HUES64 (cell line): ENCODE measurements around the gene CHURC1.
A peak's percentile ranks its signal among the peaks of the same experiment; 100 is the strongest.

ENCODE experiments used
- H3K27ac ChIP-seq: 2 replicates; pipeline ENCODE4 v1.7.0; 2013; ENCODE audit warnings: low read depth, low read length, inconsistent platforms
- H3K27me3 ChIP-seq: 2 replicates; pipeline ENCODE4 v1.6.1; 2013; ENCODE audit warnings: mild to moderate bottlenecking, low read length; ENCODE audit not compliant: insufficient read depth
- H3K36me3 ChIP-seq: 2 replicates; pipeline ENCODE4 v1.6.1; 2013; ENCODE audit warnings: mild to moderate bottlenecking, low read length; ENCODE audit not compliant: insufficient read depth
- H3K4me1 ChIP-seq: 2 replicates; pipeline ENCODE4 v1.6.1; 2013; ENCODE audit warnings: mild to moderate bottlenecking, low read length, moderate library complexity; ENCODE audit not compliant: insufficient read depth
- H3K4me3 ChIP-seq: 2 replicates; pipeline ENCODE4 v1.5.1; 2013; ENCODE audit warnings: mild to moderate bottlenecking, low read length, moderate library complexity
- H3K9ac ChIP-seq: 2 replicates; pipeline ENCODE4 v1.6.1; 2013; ENCODE audit warnings: mild to moderate bottlenecking, low read depth, low read length
- H3K9me3 ChIP-seq: 2 replicates; pipeline ENCODE4 v1.6.1; 2013; ENCODE audit warnings: low read depth, low read length; ENCODE audit not compliant: insufficient read depth
- WGBS: fragments of 150-250, 120-280 bp; methylation state at CpG from one replicate; pipeline ENCODE4 v1.1.7; 2013; ENCODE audit warnings: missing lambda C conversion rate; 5-methylcytosine and 5-hydroxymethylcytosine counted together

The CHURC1 gene

DNA sequence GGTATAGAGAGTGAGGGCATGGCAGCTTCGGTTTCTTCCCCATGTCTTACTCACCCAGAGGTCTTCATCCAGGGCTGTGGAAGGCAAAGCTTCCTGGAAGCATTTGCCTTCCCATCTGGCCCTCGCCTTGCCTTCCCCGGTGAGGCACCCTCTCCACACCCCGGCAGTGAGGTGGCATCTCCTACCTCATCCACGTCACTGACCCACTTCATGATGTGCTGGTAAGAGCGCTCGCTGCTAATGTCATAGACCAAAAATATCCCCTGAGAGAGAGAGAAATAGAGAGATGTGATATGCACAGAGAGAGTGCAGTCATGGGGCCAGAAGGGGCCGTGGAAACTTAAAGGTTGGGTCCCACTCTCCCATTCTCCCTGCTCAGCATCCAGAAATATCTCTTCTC lies 36.6 kb downstream of the CHURC1 start:
- Histone ChIP-seq H3K9me3 (no peaks in the 10 kb centered on the region), H3K4me3 (no peak overlapping the region), H3K27ac (no peak overlapping the region), H3K4me1 (peaks cover 15% of the 10 kb centered on the region; the same call in 1 of the 2 replicates), H3K36me3 (peaks cover 54% of the 10 kb centered on the region), H3K9ac (no peak overlapping the region), H3K27me3 (no peaks in the 10 kb centered on the region)
- 91% methylated on average over 8 of the region's 8 CpGs for WGBS

DNA sequence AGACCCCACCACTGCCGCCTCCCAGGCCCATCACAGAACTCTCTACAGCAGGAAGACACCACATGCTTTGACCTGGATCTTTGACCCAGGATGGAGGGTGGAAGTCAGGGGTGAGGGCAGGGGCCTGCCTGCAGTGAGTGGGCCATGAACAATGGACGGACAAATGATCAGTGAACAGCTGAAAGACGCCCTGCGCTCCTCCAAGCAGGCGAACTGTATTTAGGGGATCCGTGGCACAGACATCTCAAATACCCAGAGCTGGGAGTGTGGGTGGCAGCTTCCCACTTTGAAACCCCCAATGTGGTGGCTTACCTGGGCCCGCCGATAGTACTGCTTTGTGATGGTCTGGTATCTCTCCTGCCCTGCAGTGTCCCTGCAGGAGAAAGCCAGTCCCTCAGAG lies 37.0 kb downstream of the CHURC1 start:
- Histone ChIP-seq H3K27me3 (no peaks in the 10 kb centered on the region), H3K27ac (no peak overlapping the region), H3K4me1 (peaks cover 19% of the 10 kb centered on the region; the same call in 1 of the 2 replicates), H3K36me3 (peaks cover 54% of the 10 kb centered on the region), H3K9ac (no peak overlapping the region), H3K9me3 (no peaks in the 10 kb centered on the region), H3K4me3 (no peak overlapping the region)
- WGBS: 97% methylated on average over 8 of the region's 8 CpGs

DNA sequence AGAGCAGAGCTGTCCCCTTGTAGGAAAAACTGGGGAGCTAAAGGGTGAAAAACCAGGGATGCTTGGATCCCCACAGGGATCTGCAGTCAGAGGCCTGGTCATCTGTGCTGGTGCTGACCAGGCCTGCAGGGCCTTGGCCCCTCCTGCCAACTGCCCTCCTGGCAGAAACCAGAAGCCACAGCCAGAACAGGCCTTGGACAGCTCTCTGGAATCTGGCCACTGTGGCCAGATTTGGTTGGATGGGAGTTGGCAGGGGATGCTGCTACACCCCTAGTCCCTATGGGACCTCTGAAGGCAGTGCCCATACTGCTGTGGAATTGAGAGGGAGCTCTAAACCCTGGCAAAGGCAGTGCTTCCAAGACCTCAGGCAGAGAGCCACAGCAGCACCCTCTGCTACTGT lies 37.5 kb downstream of the CHURC1 start:
- peaks cover 52% of the 10 kb centered on the region for H3K36me3 ChIP-seq
- H3K4me3 ChIP-seq: no peak overlapping the region
- peaks cover 23% of the 10 kb centered on the region for H3K4me1 ChIP-seq
- H3K9ac ChIP-seq: no peak overlapping the region
- H3K27me3 ChIP-seq: no peaks in the 10 kb centered on the region
- no peaks in the 10 kb centered on the region for H3K9me3 ChIP-seq
- H3K27ac ChIP-seq: no peak overlapping the region

DNA sequence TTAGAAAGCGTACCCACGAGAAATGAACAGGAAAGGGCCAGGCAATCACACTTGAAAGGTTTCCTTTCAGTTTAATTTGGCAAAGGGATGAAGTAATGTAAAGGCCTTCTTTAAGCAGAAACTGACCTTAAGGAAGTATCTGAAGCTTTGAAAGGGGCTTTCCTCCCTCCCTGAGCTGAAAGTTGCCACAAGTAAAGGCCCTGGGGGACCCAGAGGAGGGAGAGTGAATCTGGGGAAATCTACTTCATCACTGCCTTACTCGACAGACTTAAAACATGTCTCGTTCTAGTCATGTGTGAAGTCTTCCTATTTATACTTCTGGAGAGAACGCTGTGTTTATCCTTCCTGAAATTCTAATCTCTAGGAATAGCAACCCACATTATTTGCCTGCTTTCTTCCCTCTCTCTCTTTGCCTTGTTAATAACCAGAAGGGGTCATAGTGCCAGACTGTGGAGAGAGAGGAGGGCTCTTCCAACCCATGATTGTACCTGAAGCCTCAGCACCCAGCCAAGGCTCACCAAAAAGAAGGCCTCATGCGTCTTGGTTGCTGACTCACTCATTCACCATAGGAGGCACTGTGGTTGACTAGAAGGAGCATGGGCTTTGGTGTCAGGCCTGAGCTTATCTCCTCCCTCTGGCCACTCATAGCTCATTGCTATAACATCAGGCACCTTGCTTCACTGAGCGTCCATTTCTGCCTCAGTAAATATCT lies 38.5 kb downstream of the CHURC1 start:
- Histone ChIP-seq H3K9me3 (no peaks in the 10 kb centered on the region), H3K4me3 (no peak overlapping the region), H3K27ac (no peak overlapping the region), H3K36me3 (peaks cover 41% of the 10 kb centered on the region), H3K9ac (no peak overlapping the region), H3K4me1 (peaks cover 33% of the 10 kb centered on the region), H3K27me3 (no peaks in the 10 kb centered on the region)
- 84% methylated on average over 7 of the region's 7 CpGs for WGBS

DNA sequence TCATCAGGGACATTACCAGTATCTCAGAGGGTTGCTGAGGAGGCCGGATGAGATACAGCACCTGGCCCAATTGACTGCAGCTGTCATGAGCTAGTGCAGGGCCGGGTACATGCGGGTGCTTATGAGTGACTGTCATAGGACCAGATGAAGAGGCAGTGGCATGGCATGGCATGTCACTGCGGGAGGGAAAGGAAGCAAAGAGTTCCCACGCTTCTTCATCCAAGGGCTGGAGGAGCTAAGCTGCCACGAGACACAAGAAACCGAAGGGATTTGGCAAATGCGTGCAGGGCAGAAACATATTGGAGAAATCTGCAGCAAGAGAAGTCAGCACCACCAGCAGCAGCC lies 39.0 kb downstream of the CHURC1 start:
- no peaks in the 10 kb centered on the region for H3K9me3 ChIP-seq
- H3K4me1 ChIP-seq: peaks cover 33% of the 10 kb centered on the region
- peaks cover 36% of the 10 kb centered on the region for H3K36me3 ChIP-seq
- H3K9ac ChIP-seq: no peak overlapping the region
- H3K27me3 ChIP-seq: no peaks in the 10 kb centered on the region
- H3K27ac ChIP-seq: no peak overlapping the region
- H3K4me3 ChIP-seq: no peak overlapping the region
- WGBS: 92% methylated on average over 8 of the region's 8 CpGs

DNA sequence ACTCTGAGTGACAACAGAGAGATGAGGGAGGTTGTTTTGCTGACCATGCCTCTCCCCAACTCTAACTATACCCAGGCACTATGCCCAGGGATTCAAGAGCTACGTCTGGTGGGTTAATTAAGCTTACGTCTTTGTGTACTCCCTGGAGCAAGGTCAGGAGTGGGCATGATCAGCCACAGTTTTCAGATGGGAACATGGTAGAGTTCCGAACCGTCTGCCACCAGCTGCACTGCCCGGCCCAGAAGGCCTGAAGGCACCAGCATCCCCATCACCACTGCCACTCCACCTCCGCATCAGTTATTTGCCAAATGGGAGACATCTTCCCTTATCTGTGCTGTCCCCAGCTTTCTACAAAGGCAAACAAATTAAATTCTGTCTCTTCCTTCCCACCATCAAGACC lies 39.4 kb downstream of the CHURC1 start:
- Histone ChIP-seq H3K27me3 (no peaks in the 10 kb centered on the region), H3K9me3 (no peaks in the 10 kb centered on the region), H3K4me1 (peaks cover 33% of the 10 kb centered on the region), H3K27ac (no peak overlapping the region), H3K9ac (no peak overlapping the region), H3K36me3 (peaks cover 34% of the 10 kb centered on the region), H3K4me3 (no peak overlapping the region)
- WGBS: 97% methylated on average over 6 of the region's 6 CpGs

DNA sequence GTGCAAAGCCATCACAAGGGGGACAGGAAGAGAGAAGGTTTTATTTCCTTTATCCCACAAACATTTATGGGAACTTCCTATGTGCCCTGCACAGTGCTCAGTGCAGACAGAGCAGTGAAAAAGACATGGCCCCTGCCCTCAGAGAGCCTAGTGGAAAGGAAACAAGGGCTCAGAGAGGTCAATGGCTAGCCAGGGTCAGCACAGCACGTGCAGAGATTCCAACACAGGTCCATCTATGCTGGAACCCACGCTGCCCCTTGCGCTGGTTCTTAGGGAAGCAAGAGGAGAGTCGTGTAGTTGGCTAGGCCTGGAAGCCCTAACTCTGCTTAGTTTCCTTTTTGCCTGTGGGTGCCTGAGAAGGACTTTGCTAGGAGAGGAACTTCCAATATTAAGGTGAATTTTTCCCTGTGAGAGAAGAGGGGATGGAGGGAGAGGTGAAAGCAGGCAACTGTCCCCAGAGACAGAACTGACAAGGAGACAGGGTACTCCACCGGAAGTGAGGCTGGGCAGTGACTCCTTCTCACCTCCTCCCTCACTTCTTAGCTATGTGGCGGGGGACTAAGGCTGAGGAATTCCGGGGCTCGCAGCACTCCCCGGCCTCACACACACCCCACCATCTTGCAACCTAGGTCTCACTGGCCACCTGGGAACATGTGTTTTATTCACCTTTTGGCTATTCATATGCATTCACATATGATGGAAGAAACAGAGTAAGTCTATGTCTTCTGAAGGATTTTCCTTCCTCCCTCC lies 40.4 kb downstream of the CHURC1 start:
- Histone ChIP-seq H3K27ac (no peak overlapping the region; the same call in 1 of the 2 replicates), H3K9ac (no peak overlapping the region), H3K27me3 (no peaks in the 10 kb centered on the region), H3K4me1 (peaks cover 33% of the 10 kb centered on the region), H3K4me3 (no peak overlapping the region), H3K36me3 (peaks cover 28% of the 10 kb centered on the region), H3K9me3 (no peaks in the 10 kb centered on the region)
- 92% methylated on average over 9 of the region's 9 CpGs for WGBS

DNA sequence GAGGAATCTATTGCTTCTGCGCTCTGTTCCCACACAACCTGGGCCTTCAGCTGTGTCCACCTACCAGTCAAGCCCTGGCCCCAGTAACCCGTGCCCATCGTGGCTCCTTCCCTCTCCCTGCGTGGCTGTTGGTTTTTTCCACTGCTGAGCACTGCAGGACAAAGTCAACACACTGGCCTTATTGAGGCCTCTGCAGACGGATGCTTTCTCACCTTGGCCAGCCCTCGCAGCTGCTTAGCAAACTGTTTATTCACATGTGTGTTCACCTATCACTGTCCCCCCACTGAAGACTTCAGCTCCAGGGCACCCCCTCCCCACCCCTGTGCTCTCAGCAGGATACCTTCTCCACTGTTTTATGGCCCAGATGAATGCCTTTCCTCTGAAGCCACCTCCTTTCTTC lies 41.0 kb downstream of the CHURC1 start:
- 63% methylated on average over 6 of the region's 6 CpGs for WGBS
- Histone ChIP-seq H3K36me3 (peaks cover 22% of the 10 kb centered on the region), H3K4me3 (no peak overlapping the region), H3K27me3 (no peaks in the 10 kb centered on the region), H3K4me1 (peaks cover 34% of the 10 kb centered on the region), H3K27ac (no peak overlapping the region; the same call in 1 of the 2 replicates), H3K9ac (no peak overlapping the region), H3K9me3 (no peaks in the 10 kb centered on the region)

DNA sequence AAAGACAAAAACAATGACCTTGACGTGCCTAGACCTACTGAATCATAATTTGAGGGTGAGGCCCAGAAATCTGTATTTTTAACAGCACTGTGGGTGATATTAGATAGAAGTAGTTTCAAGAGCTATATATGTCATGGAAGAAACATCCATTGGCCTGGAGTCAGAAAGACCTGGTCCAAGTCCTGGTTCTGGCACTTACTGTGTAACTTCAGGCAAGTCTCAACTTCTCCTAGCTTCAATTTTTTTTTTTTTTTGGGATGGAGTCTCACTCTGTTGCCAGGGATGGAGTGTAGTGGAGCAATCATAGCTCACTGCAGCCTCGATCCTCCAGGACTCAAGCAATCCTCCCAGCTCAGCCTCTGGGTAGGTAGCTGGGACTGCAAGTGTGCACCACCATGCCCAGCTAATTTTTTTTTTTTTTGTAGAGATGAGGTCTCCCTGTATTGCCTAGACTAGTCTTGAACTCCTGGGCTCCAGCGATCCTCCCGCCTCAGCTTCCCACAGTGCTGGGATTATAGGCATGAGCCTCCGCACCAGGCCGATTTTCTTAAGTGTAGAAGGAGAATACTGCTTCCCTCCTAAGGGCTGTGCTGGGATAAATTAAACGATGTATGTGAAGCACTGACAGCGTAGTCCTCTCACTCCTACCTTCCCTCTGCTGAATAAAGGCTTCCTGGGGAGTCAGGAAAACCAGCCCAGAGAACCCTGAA lies 42.6 kb downstream of the CHURC1 start:
- H3K27me3 ChIP-seq: no peaks in the 10 kb centered on the region
- no peaks in the 10 kb centered on the region for H3K9me3 ChIP-seq
- peaks cover 43% of the 10 kb centered on the region for H3K4me1 ChIP-seq
- peak overlapping the region; percentile 27; the same call in 1 of the 2 replicates for H3K27ac ChIP-seq
- H3K4me3 ChIP-seq: no peak overlapping the region
- H3K9ac ChIP-seq: no peak overlapping the region
- peaks cover 6% of the 10 kb centered on the region for H3K36me3 ChIP-seq
- 88% methylated on average over 7 of the region's 8 CpGs for WGBS

DNA sequence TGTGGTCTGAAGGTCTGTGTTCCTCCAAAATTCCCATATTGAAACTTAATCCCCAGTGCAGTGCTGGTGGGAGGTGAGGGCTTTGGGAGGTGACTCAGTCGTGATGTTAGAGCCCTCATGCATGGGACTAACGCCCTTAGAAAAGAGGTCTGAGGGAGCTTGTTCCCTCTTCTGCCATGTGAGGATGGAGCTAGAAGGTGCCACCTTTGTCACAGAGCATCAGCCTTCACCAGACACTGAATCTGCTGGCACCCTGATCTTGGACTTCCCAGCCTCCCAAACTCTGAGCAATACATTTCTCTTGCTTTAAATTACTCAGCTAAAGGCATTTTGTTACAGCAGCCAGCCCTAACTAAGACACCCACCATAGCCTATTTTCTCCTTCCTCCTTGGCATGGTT lies 43.9 kb downstream of the CHURC1 start:
- H3K9me3 ChIP-seq: no peaks in the 10 kb centered on the region
- H3K4me1 ChIP-seq: peaks cover 42% of the 10 kb centered on the region
- no peaks in the 10 kb centered on the region for H3K27me3 ChIP-seq
- H3K4me3 ChIP-seq: no peak overlapping the region
- 82% methylated on average over 2 of the region's 2 CpGs for WGBS
- no peak overlapping the region for H3K9ac ChIP-seq
- H3K36me3 ChIP-seq: 0 out of 2 replicates have a peak, but pooled peaks cover 2% of the 10 kb centered on the region
- H3K27ac ChIP-seq: no peak overlapping the region

DNA sequence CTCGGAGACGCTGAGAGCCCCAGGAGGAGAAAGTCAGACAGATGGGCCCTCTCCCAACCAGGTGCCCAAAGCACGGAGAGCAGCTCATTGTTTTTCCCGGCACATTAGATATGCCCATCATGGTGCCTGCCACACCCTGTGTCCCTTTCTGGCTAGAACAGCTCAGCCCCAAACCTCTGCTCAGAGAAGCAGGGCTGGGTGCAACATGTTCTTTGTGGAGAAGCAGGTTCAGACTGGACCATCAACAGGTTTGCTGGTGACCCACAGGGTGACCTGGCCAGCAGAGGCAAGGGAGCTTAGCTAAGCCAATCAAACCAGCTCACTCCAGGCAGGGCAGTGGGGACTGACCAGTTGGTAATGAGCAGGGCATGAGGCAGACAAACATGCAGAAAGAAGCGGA lies 44.5 kb downstream of the CHURC1 start:
- H3K4me1 ChIP-seq: peaks cover 40% of the 10 kb centered on the region
- H3K27ac ChIP-seq: no peak overlapping the region
- no peaks in the 10 kb centered on the region for H3K27me3 ChIP-seq
- H3K36me3 ChIP-seq: 0 out of 2 replicates have a peak, but pooled peaks cover 2% of the 10 kb centered on the region
- H3K9ac ChIP-seq: no peak overlapping the region
- no peaks in the 10 kb centered on the region for H3K9me3 ChIP-seq
- 86% methylated on average over 5 of the region's 5 CpGs for WGBS
- H3K4me3 ChIP-seq: no peak overlapping the region
